SK-N-SH treated with all-trans-retinoic acid at 6 μM for 48 hours (cell line): ENCODE measurements around the gene ESYT2.

ENCODE experiments used
- ATAC-seq: fragments of 200-7000 bp; cut with Tn5 transposase; 3 replicates; pipeline ENCODE4 v1.9.1; 2020; ENCODE audit warnings: mild to moderate bottlenecking, moderate library complexity
- ARNTL ChIP-seq: fragments of 450-650 bp; formaldehyde crosslinking; IDR thresholded peaks from 2 replicates; pipeline ENCODE4 v1.5.0; 2020; ENCODE audit warnings: low read depth, mild to moderate bottlenecking, moderate library complexity, borderline replicate concordance
- BACH2 ChIP-seq: fragments of 250-450 bp; sonication (Bioruptor Pico); IDR thresholded peaks from 2 replicates; pipeline ENCODE4 v1.9.0; 2021; ENCODE audit warnings: mild to moderate bottlenecking, borderline replicate concordance
- CSDC2 ChIP-seq: fragments of 250-450 bp; sonication (Bioruptor Pico); IDR thresholded peaks from 2 replicates; pipeline ENCODE4 v1.5.0; 2020; ENCODE audit warnings: mild to moderate bottlenecking, moderate library complexity
- ESRRG ChIP-seq: fragments of 250-450 bp; sonication (Bioruptor Pico); IDR thresholded peaks from 2 replicates; pipeline ENCODE4 v1.6.1; 2021; ENCODE audit warnings: mild to moderate bottlenecking
- GLIS3 ChIP-seq: fragments of 250-450 bp; sonication (Bioruptor Pico); IDR thresholded peaks from 2 replicates; pipeline ENCODE4 v1.5.0; 2020; ENCODE audit warnings: mild to moderate bottlenecking, moderate library complexity
- ISL1 ChIP-seq: fragments of 250-450 bp; sonication (Bioruptor Pico); IDR thresholded peaks from 2 replicates; pipeline ENCODE4 v2.1.2; 2022; ENCODE audit warnings: mild to moderate bottlenecking, moderate library complexity
- OSR1 ChIP-seq: fragments of 250-450 bp; sonication (Bioruptor Pico); IDR thresholded peaks from 2 replicates; pipeline ENCODE4 v1.8.0; 2022; ENCODE audit warnings: moderate library complexity, mild to moderate bottlenecking, inconsistent platforms
- PPARA ChIP-seq: fragments of 250-450 bp; sonication (Bioruptor Pico); IDR thresholded peaks from 2 replicates; pipeline ENCODE4 v1.5.0; 2020; ENCODE audit warnings: mild to moderate bottlenecking, borderline replicate concordance
- RARB ChIP-seq: fragments of 250-450 bp; sonication (Bioruptor Pico); IDR thresholded peaks from 2 replicates; pipeline ENCODE4 v1.8.0; 2021; ENCODE audit warnings: mild to moderate bottlenecking, moderate library complexity
- SNAI2 ChIP-seq: fragments of 250-450 bp; sonication (Bioruptor Pico); IDR thresholded peaks from 2 replicates; pipeline ENCODE4 v1.5.0; 2020; ENCODE audit warnings: mild to moderate bottlenecking, moderate library complexity
- TCF4 ChIP-seq: fragments of 250-450 bp; sonication (Bioruptor Pico); IDR thresholded peaks from 2 replicates; pipeline ENCODE4 v1.8.0; 2021; ENCODE audit warnings: mild to moderate bottlenecking, moderate library complexity, borderline replicate concordance
- TOX ChIP-seq: fragments of 250-450 bp; sonication (Bioruptor Pico); IDR thresholded peaks from 2 replicates; pipeline ENCODE4 v1.8.0; 2021; ENCODE audit warnings: mild to moderate bottlenecking, moderate library complexity, borderline replicate concordance
- ZC3H10 ChIP-seq: fragments of 250-450 bp; sonication (Bioruptor Pico); IDR thresholded peaks from 2 replicates; pipeline ENCODE4 v1.5.1; 2021; ENCODE audit warnings: mild to moderate bottlenecking, moderate library complexity
- ZFP3 ChIP-seq: fragments of 250-450 bp; sonication (Bioruptor Pico); IDR thresholded peaks from 2 replicates; pipeline ENCODE4 v1.5.0; 2020; ENCODE audit warnings: mild to moderate bottlenecking, moderate library complexity
- ZFP30 ChIP-seq: fragments of 450-650 bp; formaldehyde crosslinking; IDR thresholded peaks from 2 replicates; pipeline ENCODE4 v1.5.0; 2022; ENCODE audit warnings: mild to moderate bottlenecking, moderate library complexity
- ZNF565 ChIP-seq: fragments of 450-650 bp; formaldehyde crosslinking; conservative IDR thresholded peaks from 2 replicates; pipeline ENCODE4 v1.5.0; 2020; ENCODE audit warnings: low read depth, mild to moderate bottlenecking, moderate library complexity
- ZNF70 ChIP-seq: fragments of 450-650 bp; formaldehyde crosslinking; IDR thresholded peaks from 2 replicates; pipeline ENCODE4 v1.5.0; 2020; ENCODE audit warnings: mild to moderate bottlenecking, moderate library complexity
- ZNF8 ChIP-seq: fragments of 450-650 bp; formaldehyde crosslinking; IDR thresholded peaks from 2 replicates; pipeline ENCODE4 v1.5.0; 2020; ENCODE audit warnings: mild to moderate bottlenecking, moderate library complexity
- TF ChIP-seq, protein P1 (sequence below): fragments of 250-450 bp; sonication (Bioruptor Pico); IDR thresholded peaks from 2 replicates; pipeline ENCODE4 v1.5.1; 2021; ENCODE audit warnings: mild to moderate bottlenecking, moderate library complexity
- TF ChIP-seq, protein P2 (sequence below): fragments of 250-450 bp; sonication (Bioruptor Pico); IDR thresholded peaks from 2 replicates; pipeline ENCODE4 v1.8.0; 2021; ENCODE audit warnings: low read depth, mild to moderate bottlenecking, moderate library complexity, borderline replicate concordance
- TF ChIP-seq, protein P3 (sequence below): fragments of 250-450 bp; sonication (Bioruptor Pico); IDR thresholded peaks from 2 replicates; pipeline ENCODE4 v1.5.1; 2020; ENCODE audit warnings: low read depth, mild to moderate bottlenecking, moderate library complexity
- TF ChIP-seq, protein P4 (sequence below): fragments of 250-450 bp; sonication (Bioruptor Pico); IDR thresholded peaks from 2 replicates; pipeline ENCODE4 v1.8.0; 2020; ENCODE audit warnings: mild to moderate bottlenecking, moderate library complexity, borderline replicate concordance
- TF ChIP-seq, protein P5 (sequence below): fragments of 250-450 bp; sonication (Bioruptor Pico); IDR thresholded peaks from 2 replicates; pipeline ENCODE4 v1.5.0; 2020; ENCODE audit warnings: mild to moderate bottlenecking, moderate library complexity

Gene ESYT2

DNA sequence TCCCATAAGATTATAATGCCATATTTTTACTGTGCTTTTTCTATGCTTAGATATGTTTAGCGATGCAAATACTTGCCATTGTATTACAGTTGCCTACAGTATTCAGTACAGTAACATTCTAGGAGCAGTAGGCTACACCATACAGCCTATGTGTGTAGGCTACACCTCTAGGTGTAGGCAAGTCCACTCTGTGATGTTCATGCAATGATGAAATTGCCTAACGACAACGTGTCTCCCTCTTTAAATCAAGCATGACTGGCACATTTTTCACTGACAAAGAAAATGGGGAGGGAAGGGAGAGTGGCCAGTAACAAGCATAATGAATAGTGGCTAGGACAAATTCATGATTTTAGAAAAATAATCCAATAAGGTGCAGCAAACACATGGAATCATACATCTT lies 126.4 kb downstream of the ESYT2 start:
- ATAC-seq: no peak
- TF ChIP-seq, protein P1, sequence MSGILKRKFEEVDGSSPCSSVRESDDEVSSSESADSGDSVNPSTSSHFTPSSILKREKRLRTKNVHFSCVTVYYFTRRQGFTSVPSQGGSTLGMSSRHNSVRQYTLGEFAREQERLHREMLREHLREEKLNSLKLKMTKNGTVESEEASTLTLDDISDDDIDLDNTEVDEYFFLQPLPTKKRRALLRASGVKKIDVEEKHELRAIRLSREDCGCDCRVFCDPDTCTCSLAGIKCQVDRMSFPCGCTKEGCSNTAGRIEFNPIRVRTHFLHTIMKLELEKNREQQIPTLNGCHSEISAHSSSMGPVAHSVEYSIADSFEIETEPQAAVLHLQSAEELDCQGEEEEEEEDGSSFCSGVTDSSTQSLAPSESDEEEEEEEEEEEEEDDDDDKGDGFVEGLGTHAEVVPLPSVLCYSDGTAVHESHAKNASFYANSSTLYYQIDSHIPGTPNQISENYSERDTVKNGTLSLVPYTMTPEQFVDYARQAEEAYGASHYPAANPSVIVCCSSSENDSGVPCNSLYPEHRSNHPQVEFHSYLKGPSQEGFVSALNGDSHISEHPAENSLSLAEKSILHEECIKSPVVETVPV (CRISPR knock-in tag): no peak
- no peak for TF ChIP-seq ISL1 (CRISPR knock-in tag)
- no peak for TF ChIP-seq TOX (CRISPR knock-in tag)
- TF ChIP-seq, protein P2, sequence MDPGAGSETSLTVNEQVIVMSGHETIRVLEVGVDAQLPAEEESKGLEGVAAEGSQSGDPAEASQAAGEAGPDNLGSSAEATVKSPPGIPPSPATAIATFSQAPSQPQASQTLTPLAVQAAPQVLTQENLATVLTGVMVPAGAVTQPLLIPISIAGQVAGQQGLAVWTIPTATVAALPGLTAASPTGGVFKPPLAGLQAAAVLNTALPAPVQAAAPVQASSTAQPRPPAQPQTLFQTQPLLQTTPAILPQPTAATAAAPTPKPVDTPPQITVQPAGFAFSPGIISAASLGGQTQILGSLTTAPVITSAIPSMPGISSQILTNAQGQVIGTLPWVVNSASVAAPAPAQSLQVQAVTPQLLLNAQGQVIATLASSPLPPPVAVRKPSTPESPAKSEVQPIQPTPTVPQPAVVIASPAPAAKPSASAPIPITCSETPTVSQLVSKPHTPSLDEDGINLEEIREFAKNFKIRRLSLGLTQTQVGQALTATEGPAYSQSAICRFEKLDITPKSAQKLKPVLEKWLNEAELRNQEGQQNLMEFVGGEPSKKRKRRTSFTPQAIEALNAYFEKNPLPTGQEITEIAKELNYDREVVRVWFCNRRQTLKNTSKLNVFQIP: no peak
- TF ChIP-seq ZNF70 (CRISPR knock-in tag): no peak
- no peak for TF ChIP-seq ZNF565
- TF ChIP-seq GLIS3 (CRISPR knock-in tag): no peak
- no peak for TF ChIP-seq TCF4 (CRISPR knock-in tag)
- no peak for TF ChIP-seq ZNF8 (CRISPR knock-in tag)
- no peak for TF ChIP-seq ZFP30 (CRISPR knock-in tag)
- TF ChIP-seq ARNTL (CRISPR knock-in tag): no peak
- TF ChIP-seq, protein P3, sequence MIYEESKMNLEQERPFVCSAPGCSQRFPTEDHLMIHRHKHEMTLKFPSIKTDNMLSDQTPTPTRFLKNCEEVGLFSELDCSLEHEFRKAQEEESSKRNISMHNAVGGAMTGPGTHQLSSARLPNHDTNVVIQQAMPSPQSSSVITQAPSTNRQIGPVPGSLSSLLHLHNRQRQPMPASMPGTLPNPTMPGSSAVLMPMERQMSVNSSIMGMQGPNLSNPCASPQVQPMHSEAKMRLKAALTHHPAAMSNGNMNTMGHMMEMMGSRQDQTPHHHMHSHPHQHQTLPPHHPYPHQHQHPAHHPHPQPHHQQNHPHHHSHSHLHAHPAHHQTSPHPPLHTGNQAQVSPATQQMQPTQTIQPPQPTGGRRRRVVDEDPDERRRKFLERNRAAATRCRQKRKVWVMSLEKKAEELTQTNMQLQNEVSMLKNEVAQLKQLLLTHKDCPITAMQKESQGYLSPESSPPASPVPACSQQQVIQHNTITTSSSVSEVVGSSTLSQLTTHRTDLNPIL (CRISPR knock-in tag): no peak
- no peak for TF ChIP-seq ZFP3 (CRISPR knock-in tag)
- no peak for TF ChIP-seq OSR1 (CRISPR knock-in tag)
- TF ChIP-seq SNAI2 (CRISPR knock-in tag): no peak
- TF ChIP-seq PPARA (CRISPR knock-in tag): no peak
- TF ChIP-seq ZC3H10 (CRISPR knock-in tag): no peak
- TF ChIP-seq, all 23 proteins: peak for 0

DNA sequence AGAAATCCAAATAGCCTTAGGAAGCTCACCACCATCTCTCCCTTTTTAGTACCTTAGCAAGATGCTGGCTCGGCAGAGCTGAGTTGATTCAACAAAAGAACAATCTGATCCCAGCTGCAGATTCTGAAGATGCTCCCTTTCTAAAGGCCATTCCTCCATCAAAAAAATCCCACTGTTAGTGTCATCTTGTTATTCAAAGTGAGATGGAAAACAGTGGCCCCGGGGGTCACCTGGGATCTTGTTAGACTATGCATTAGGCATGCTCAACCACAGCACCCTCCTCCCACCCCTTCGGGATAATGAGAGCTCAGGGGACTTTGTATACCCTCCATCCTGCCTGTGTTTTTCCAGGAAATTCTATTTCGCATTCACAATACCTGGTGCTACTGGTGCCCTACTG lies 127.1 kb downstream of the ESYT2 start:
- ATAC-seq: no peak
- no peak for TF ChIP-seq ISL1 (CRISPR knock-in tag)
- no peak for TF ChIP-seq PPARA (CRISPR knock-in tag)
- no peak for TF ChIP-seq ZNF565
- TF ChIP-seq RARB (CRISPR knock-in tag): no peak
- TF ChIP-seq TOX (CRISPR knock-in tag): no peak
- TF ChIP-seq ZFP3 (CRISPR knock-in tag): no peak
- TF ChIP-seq GLIS3 (CRISPR knock-in tag): no peak
- no peak for TF ChIP-seq OSR1 (CRISPR knock-in tag)
- TF ChIP-seq SNAI2 (CRISPR knock-in tag): no peak
- no peak for TF ChIP-seq ZNF8 (CRISPR knock-in tag)
- no peak for TF ChIP-seq ESRRG (CRISPR knock-in tag)
- no peak for TF ChIP-seq BACH2 (CRISPR knock-in tag)
- TF ChIP-seq, protein P1 (CRISPR knock-in tag): no peak
- no peak for TF ChIP-seq ZNF70 (CRISPR knock-in tag)
- TF ChIP-seq ZC3H10 (CRISPR knock-in tag): no peak
- no peak for TF ChIP-seq CSDC2 (CRISPR knock-in tag)
- TF ChIP-seq ZFP30 (CRISPR knock-in tag): no peak
- TF ChIP-seq, protein P2: no peak

DNA sequence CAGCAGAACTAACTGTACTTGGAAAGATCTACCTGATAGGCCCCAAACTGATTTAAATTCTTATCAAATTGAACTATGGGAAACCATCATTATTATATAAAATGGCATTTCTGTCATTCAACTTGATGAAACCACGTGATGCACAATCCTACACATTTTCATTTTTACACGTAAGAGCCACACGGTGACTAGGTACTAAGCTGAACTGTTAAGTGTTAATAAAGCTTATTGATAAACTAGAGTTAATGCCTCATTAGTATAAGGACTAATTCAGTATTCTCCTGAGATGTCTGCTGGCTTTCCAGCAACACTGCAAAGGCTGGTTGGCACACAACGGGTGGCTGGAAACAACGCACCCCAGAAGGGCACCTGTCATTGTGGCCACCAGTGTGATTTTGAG lies 129.3 kb downstream of the ESYT2 start:
- no peak for ATAC-seq
- TF ChIP-seq, protein P4, sequence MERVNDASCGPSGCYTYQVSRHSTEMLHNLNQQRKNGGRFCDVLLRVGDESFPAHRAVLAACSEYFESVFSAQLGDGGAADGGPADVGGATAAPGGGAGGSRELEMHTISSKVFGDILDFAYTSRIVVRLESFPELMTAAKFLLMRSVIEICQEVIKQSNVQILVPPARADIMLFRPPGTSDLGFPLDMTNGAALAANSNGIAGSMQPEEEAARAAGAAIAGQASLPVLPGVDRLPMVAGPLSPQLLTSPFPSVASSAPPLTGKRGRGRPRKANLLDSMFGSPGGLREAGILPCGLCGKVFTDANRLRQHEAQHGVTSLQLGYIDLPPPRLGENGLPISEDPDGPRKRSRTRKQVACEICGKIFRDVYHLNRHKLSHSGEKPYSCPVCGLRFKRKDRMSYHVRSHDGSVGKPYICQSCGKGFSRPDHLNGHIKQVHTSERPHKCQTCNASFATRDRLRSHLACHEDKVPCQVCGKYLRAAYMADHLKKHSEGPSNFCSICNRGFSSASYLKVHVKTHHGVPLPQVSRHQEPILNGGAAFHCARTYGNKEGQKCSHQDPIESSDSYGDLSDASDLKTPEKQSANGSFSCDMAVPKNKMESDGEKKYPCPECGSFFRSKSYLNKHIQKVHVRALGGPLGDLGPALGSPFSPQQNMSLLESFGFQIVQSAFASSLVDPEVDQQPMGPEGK (CRISPR knock-in tag): no peak
- TF ChIP-seq CSDC2 (CRISPR knock-in tag) (no peak), ESRRG (CRISPR knock-in tag) (no peak), ZFP3 (CRISPR knock-in tag) (no peak), ZC3H10 (CRISPR knock-in tag) (no peak)
- TF ChIP-seq, protein P5, sequence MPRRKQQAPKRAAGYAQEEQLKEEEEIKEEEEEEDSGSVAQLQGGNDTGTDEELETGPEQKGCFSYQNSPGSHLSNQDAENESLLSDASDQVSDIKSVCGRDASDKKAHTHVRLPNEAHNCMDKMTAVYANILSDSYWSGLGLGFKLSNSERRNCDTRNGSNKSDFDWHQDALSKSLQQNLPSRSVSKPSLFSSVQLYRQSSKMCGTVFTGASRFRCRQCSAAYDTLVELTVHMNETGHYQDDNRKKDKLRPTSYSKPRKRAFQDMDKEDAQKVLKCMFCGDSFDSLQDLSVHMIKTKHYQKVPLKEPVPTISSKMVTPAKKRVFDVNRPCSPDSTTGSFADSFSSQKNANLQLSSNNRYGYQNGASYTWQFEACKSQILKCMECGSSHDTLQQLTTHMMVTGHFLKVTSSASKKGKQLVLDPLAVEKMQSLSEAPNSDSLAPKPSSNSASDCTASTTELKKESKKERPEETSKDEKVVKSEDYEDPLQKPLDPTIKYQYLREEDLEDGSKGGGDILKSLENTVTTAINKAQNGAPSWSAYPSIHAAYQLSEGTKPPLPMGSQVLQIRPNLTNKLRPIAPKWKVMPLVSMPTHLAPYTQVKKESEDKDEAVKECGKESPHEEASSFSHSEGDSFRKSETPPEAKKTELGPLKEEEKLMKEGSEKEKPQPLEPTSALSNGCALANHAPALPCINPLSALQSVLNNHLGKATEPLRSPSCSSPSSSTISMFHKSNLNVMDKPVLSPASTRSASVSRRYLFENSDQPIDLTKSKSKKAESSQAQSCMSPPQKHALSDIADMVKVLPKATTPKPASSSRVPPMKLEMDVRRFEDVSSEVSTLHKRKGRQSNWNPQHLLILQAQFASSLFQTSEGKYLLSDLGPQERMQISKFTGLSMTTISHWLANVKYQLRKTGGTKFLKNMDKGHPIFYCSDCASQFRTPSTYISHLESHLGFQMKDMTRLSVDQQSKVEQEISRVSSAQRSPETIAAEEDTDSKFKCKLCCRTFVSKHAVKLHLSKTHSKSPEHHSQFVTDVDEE: no peak
- TF ChIP-seq, protein P2: no peak
